ENCODE measurements around the gene RYR3. TPM values are rescaled to one million over a fixed set of nuclear protein-coding genes. Genes with fewer than 3 reads are reported as not detected.

Gene RYR3
- total and polyA plus RNA-seq, 10 of the 15 experiments (the other 5 are each of a cell fraction or from before 2014, with no cell fraction given) = under 0.01 to 0.44 (median 0.16) TPM; not detected in 5

DNA sequence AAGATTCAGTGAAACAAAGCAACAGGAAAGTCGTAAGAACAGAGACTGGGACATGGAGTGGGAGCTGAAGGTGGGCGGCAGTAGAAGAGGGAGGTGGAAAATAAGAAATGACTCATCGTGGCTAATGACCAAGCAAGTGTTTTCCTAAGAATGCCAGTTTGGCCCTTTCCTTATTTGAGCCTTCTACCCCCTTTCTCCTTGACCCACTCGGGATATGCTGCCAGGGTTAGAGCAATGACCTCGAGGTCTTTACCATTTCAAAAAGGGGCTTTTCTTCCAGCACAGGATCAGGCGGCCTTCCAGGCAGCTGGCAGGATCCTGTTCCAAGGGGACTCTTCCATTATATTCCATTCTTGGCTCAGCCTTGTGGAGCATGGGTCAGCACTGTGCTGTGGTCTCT, 241.1 kb downstream of the RYR3 start:
- ChIA-PET SMC1A (ENCODE audit: uncharacterized antibody, unreplicated experiment) (no interaction called here), POLR2A (no interaction called here), RAD21 (ENCODE audit: unreplicated experiment) (no interaction called here), CTCF (no interaction called here)
- no peaks in the 10 kb centered on the region for H3K36me3 ChIP-seq (ENCODE audit: control insufficient read depth in 2 of 2, insufficient read depth in 2 of 2, low read length in 1 of 2)
- no peak overlapping the region for H3K9ac ChIP-seq (ENCODE audit: control insufficient read depth, insufficient read depth, low read length)
- no peaks in the 10 kb centered on the region for H3K9me3 ChIP-seq (replicated peaks; ENCODE audit: control insufficient read depth, insufficient read depth, low read length)
- TF ChIP-seq LARP7 (IDR thresholded peaks at IDR 0.05) = no peak
- no peak for TF ChIP-seq BRCA1 (IDR thresholded peaks at IDR 0.05; ENCODE audit: low read depth, low read length)
- TF ChIP-seq TARDBP (IDR thresholded peaks at IDR 0.05; ENCODE audit: borderline replicate concordance) = no peak
- no peak for TF ChIP-seq BACH1 (IDR thresholded peaks at IDR 0.05; ENCODE audit: borderline replicate concordance)
- no peak for TF ChIP-seq SREBF1 (IDR thresholded peaks at IDR 0.05; ENCODE audit: low read length)
- no peak for TF ChIP-seq HDAC2 (IDR thresholded peaks at IDR 0.05)
- TF ChIP-seq CBX3 (IDR thresholded peaks at IDR 0.05; ENCODE audit: borderline replicate concordance, low read depth) = no peak
- no peak for TF ChIP-seq ZZZ3 (IDR thresholded peaks at IDR 0.05; ENCODE audit: control insufficient read depth, insufficient read length, low read depth)
- no peak overlapping the region for H2AFZ ChIP-seq (ENCODE audit: control insufficient read depth, low read depth, low read length)
- FAIRE-seq = no peak
- in situ Hi-C loops (cut with MboI) (no loop called here), intact Hi-C loops (cut with micrococcal nuclease; ENCODE audit: unreplicated experiment) (no loop called here)
- no peak overlapping the region for H3K4me3 ChIP-seq
- H3K4me2 ChIP-seq (ENCODE audit: control insufficient read depth, insufficient read depth) = no peak overlapping the region
- H3K27me3 ChIP-seq (replicated peaks in 1 of 2; ENCODE audit: control insufficient read depth in 2 of 2, insufficient read depth in 2 of 2, low read length in 1 of 2) = no peaks in the 10 kb centered on the region
- no peaks in the 10 kb centered on the region for H3K79me2 ChIP-seq (ENCODE audit: control insufficient read depth, insufficient read depth, low read length)
- ATAC-seq = no peak
- no TSS peak for BruUV-seq (replicated peaks)
- no peak overlapping the region for H3K27ac ChIP-seq (ENCODE audit: control insufficient read depth, insufficient read depth)
- 0% methylated on average over 6 of the region's 6 CpGs for WGBS (ENCODE audit: insufficient coverage, insufficient replicate concordance, low lambda C conversion rate, missing lambda C conversion rate)
- no peaks in the 10 kb centered on the region for H4K20me1 ChIP-seq (ENCODE audit: control insufficient read depth, insufficient read depth)
- no peaks in the 10 kb centered on the region for H3K4me1 ChIP-seq (ENCODE audit: control insufficient read depth, insufficient read depth, low read length)
- no peak for DNase-seq (ENCODE audit: low read depth, low spot score)

- POLR2A ChIA-PET = no interaction called here
- WGBS (ENCODE audit: insufficient coverage, insufficient replicate concordance, low lambda C conversion rate, missing lambda C conversion rate) = 5% methylated on average over 4 of the region's 4 CpGs
- DNase-seq (ENCODE audit: low read depth, low spot score) (no peak), ATAC-seq (no peak), FAIRE-seq (no peak)
- Histone ChIP-seq H3K27ac (ENCODE audit: control insufficient read depth, insufficient read depth) (no peak overlapping the region), H2AFZ (ENCODE audit: control insufficient read depth, low read depth, low read length) (no peak overlapping the region), H3K36me3 (ENCODE audit: control insufficient read depth in 2 of 2, insufficient read depth in 2 of 2, low read length in 1 of 2) (no peaks in the 10 kb centered on the region), H3K4me2 (ENCODE audit: control insufficient read depth, insufficient read depth) (no peak overlapping the region), H3K27me3 (replicated peaks in 1 of 2; ENCODE audit: control insufficient read depth in 2 of 2, insufficient read depth in 2 of 2, low read length in 1 of 2) (no peaks in the 10 kb centered on the region), H3K4me3 (no peak overlapping the region), H3K9me3 (replicated peaks; ENCODE audit: control insufficient read depth, insufficient read depth, low read length) (no peaks in the 10 kb centered on the region), H3K4me1 (ENCODE audit: control insufficient read depth, insufficient read depth, low read length) (no peaks in the 10 kb centered on the region), H4K20me1 (ENCODE audit: control insufficient read depth, insufficient read depth) (no peaks in the 10 kb centered on the region), H3K79me2 (ENCODE audit: control insufficient read depth, insufficient read depth, low read length) (no peaks in the 10 kb centered on the region), H3K9ac (ENCODE audit: control insufficient read depth, insufficient read depth, low read length) (no peak overlapping the region)
- intact Hi-C loops (cut with micrococcal nuclease; ENCODE audit: unreplicated experiment) (no loop called here), in situ Hi-C loops (cut with MboI) (no loop called here)
- CTCF ChIA-PET = no interaction called here
- RAD21 ChIA-PET (ENCODE audit: unreplicated experiment) = no interaction called here
- SMC1A ChIA-PET (ENCODE audit: uncharacterized antibody, unreplicated experiment) = no interaction called here
- BruUV-seq (replicated peaks) = no TSS peak
- no peak for TF ChIP-seq SMC3 (IDR thresholded peaks at IDR 0.05; ENCODE audit: borderline replicate concordance, low read length)
- no peak for TF ChIP-seq SREBF1 (IDR thresholded peaks at IDR 0.05; ENCODE audit: low read length)
These were observed 242.4 kb downstream of the RYR3 start for GRCh38 chr15:33553157-33553556.
